Measurements from ENCODE around the gene ERF.

Gene ERF

DNA sequence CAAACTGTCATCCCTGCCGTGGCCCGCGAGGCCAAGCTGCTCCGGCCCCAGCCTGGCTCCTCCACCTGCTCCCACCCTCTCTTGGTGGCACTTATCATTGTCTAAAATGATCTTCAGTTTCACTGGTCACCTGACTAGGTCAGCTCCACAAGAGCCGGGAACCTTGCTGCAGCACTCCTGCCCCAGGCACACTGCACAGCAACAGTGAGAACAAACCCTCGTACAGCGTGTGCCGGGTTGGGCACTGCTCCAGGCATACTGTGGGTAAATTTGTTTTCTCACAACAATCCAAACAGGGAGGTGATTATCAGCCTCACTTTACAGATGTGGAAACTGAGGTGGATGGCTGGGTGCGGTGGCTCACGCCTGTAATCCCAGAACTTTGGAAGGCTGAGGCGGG is 46.3 kb downstream of the ERF start:
- DNase-seq, result no peak

- no peak for DNase-seq
Observed at GRCh38 chr19:42207767-42208271, 47.1 kb downstream of the ERF start.

DNA sequence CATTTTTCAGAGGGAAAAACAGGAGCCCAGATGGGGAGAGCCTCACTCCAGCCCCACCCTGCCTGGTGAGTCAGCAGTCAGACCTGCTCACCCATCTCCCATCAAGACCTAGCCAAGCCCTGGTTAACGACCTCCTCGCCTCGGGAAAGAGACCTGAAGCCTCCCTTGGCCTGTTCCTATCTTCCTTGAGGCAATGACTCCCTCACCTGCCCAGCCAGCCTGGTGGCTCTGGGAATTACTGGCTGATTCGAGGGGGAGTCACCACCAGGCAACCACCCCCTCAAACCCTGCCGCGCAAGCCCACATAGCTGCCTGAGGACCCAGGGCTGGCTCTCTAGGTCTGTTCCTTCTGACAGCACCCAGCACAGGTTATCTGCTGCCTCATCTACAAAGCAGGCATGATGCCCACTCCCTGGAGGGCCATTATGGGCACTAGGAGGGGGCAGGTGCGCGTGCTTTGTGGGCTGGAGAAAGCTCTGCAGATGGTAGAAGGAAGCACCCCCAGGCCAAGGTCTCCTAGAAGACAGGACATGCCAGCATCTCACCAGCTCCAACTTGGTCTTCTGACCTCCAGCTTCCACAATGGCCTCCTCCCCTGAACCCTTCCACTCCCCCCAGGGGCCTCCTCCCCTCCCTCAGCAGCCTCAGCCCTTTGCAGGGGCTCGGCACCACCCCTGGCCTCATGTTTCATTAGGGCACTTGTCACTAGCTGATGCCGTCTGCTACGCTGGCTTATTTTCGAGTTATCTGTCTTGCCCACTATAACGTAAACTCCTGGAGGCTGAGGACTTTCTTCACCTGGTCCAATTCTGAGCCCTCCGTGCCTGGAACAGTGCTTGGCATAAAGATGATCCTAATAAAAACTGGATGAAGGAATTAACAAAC is 47.8 kb downstream of the ERF start:
- no peak for DNase-seq

DNA sequence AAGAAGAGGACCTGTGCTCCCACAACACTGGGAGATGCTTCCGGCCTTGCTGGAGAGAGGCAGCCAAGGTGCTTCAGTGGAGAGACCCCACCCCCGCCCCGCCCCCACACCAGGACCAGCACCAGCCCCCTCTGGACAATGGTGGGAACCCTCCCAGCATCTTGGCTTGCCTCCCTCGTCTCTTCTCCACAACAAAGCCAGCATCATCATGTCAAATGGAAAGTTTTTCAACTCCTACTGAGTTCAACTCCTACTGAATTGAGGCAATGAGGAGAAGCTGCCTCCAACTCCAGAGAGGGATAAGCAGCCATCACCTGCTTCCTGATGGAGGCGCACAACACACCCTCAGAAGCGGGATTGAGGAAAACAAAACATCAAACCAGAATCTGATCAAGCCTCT is 50.3 kb downstream of the ERF start:
- no peak for DNase-seq

- no peak for DNase-seq
Observed at GRCh38 chr19:42203700-42204099, 51.2 kb downstream of the ERF start.

DNA sequence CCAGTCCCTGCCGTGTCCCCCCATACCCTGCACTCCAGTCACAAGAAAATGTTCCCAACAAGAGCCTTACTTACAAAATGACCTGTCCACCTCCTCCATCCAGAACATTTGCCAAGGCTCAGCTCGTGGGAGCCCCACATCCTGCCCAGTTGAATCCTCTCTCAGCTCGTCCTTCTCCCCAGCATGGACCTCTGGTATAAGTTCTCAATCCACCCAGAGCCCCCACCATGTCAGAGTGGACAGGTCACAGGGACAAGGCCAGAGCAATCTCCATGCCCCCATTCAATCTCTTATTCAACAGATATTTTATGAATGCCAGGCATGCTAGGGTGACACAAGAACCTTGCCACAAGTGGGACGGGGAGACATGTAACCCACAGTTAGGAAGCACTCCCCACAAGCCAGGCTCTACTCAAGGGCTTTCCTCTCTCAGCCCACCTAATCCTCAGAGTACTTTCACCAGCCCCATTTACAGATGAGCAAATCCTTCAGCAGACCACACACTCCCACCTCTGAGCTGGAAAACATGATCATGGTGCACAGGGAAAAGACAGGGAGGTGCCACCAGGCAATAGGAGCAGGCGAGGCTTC is 52.5 kb downstream of the ERF start:
- DNase-seq, result no peak

GRCh38 chr19:42201489-42202289 is 53.2 kb downstream of the ERF start:
- DNase-seq, result peak in 1 of 2 donors; percentile 46

GRCh38 chr19:42200116-42200715 is 54.7 kb downstream of the ERF start:
- DNase-seq, result no peak

DNA sequence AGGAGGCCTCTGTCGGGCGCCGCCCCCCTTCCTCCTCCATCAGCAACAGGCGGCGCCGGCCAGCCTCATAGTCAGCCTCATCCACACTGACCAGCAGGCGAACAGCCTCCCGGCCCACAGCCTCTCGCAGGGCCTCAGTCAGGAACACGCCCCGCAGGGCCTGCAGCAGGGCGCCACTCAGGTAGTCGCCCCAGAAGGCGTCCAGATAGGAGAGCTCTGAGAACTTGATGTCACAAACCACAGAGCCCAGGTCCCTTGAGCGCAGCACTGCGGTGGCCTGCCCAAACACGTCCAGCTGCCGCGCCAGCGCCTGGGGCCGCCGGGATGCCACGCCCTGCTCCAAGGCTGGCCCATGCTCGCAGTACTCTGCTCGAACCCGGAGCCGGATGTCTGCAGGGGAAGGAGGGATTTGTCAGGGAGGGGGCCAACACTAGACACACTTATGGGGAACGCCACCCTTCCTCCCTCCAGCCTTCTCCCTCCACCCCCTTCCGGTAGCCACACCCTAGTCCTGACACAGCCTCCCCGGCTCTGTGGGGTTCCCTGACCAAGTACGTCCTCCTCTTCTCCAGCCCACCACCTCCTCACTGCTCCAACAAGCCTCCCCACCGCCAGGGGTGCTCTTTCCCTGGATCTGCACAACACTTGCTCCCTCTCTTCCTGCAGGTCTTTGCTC is 55.4 kb downstream of the ERF start:
- peak; percentile 59 to 69 for DNase-seq

GRCh38 chr19:42198676-42199439 is 56.1 kb downstream of the ERF start:
- peak; percentile 53 to 58 for DNase-seq
